Caki2 (cell line): Measurements from ENCODE around the gene MEP1A. TPM values are rescaled to one million over a fixed set of nuclear protein-coding genes. Genes with fewer than 3 reads are reported as not detected.
A peak's percentile ranks its signal among the peaks of the same experiment; 100 is the strongest.
"Not testable (repeated sequence)": the region's sequence is repeated elsewhere in the genome, so short reads cannot be mapped to it uniquely, and the experiment has no call there.

Experiments
- DNase-seq: peaks from one replicate; pipeline ENCODE4 v3.0.0-alpha.2; 2015; ENCODE audit warnings: low read depth
- in situ Hi-C: cut with HindIII; loops from 2 replicates; pipeline ENCODE4 v1.10.0; 2016; ENCODE audit warnings: low sequenced_read_pairs, low pct_unique_long_range_greater_than_20kb, mixed read lengths
- total RNA-seq: library from RNA; depleted of rRNA; stranded (reverse); fragments of >200 nt; shearing (Covaris generic); gene quantifications from 2 replicates; pipeline ENCODE4 v1.2.3, GENCODE V29; 2014; ENCODE audit warnings: low replicate concordance

Gene MEP1A
- total RNA-seq, 1 experiment from 2014 or later = not detected

- in situ Hi-C loops = no loop called here
- no peak for DNase-seq
These were observed 20.4 kb upstream of the MEP1A start for GRCh38 chr6:46772762-46773161.

- in situ Hi-C loops = no loop called here
- no peak for DNase-seq
These were observed 19.9 kb upstream of the MEP1A start for GRCh38 chr6:46773201-46773855.

DNA sequence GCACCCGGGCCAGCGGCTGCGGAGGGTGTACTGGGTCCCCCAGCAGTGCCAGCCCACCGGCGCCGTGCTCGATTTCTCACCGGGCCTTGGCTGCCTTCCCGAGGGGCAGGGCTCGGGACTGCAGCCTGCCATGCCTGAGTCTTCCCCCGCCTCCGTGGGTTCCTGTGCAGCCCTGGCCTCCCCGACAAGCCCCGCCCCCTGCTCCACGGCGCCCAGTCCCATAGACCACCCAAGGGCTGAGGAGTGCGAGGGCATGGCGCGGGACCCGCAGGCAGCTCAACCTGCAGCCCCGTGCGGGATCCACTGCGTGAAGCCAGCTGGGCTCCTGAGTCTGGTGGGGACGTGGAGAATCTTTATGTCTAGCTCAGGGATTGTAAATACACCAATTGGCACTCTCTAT is 18.5 kb upstream of the MEP1A start:
- in situ Hi-C loops = not testable (repeated sequence)

DNA sequence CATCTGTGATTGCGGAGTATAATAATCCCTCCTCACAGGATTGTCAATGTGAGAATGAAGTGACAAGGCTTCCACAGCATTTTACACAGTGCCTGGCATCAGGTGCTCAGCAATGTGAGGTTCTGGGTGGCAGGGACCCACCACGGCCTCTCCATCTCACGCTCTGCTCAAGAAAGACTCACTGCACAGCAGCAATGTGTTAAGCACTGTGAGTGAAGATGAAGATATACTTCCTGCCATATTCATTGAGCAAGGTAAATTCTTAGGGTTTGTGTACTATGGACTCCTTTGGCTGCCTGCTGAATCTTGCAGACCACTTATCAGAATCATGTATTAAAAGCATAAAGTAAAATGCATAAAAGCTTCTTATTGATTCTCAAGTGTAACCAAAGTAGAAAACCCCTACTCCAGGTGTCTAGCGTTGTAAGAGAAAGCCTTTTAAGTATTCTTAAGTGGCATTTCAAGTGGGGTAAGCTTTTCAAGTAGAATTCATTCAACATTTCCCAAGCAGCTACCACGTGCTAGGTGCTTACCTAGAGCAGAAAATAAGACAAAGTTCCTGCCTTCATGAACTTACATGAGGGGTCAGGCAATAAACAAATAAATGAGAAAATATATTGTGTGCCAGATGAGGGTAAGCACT is 17.0 kb upstream of the MEP1A start:
- in situ Hi-C loops = no loop called here
- no peak for DNase-seq

More for the DNA sequence above, 18.5 kb upstream of the MEP1A start:
- not testable (repeated sequence) for DNase-seq

DNA sequence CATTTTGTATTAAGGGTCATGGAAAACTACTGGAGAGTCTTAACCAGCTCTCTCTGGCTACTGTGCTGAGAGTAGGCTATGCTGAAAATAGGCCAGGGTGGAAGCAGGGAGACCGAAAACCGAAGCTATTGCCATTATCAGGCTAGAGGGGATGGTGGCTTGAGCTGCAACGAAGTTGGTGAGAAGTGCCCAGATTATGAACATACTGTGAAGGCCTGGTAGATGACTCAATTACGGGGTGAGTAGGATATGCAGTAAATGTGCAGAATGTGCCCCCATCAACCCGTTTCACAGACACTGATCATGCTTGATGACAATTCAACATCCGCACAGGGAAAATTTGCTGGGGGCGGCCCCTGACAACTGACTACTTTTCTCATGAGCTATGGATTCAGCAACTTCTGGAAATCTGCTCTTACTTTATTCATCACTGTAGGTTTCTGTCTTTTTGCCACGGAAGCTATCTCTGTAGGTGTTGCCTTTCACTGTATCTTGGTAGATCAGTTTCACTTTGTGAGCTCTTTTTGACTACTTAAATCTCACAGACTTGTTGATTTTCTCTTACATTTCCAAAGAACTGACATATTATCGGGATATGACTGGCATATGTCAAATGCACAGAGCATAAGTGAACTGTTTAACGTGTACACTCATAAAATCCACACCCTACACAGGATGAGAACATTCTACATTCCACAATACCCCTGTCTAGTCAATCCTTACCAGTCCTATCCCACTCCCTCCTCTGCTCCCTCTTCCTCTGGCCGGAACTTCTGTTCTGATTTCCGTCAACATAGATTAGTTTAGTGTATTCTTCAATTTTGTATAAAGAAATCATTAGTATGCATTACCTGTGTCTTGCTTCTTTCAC is 15.5 kb upstream of the MEP1A start:
- no peak for DNase-seq
- in situ Hi-C loops = no loop called here

GRCh38 chr6:46781478-46782378 is 11.5 kb upstream of the MEP1A start:
- in situ Hi-C loops = no loop called here
- DNase-seq = peak; percentile 33

- no peak for DNase-seq
- in situ Hi-C loops = no loop called here
These were observed 8.7 kb upstream of the MEP1A start for GRCh38 chr6:46784535-46784934.

GRCh38 chr6:46787871-46788540 is 5.2 kb upstream of the MEP1A start:
- in situ Hi-C loops = no loop called here
- no peak for DNase-seq

GRCh38 chr6:46788791-46789190 is 4.4 kb upstream of the MEP1A start:
- DNase-seq = no peak
- in situ Hi-C loops = no loop called here

DNA sequence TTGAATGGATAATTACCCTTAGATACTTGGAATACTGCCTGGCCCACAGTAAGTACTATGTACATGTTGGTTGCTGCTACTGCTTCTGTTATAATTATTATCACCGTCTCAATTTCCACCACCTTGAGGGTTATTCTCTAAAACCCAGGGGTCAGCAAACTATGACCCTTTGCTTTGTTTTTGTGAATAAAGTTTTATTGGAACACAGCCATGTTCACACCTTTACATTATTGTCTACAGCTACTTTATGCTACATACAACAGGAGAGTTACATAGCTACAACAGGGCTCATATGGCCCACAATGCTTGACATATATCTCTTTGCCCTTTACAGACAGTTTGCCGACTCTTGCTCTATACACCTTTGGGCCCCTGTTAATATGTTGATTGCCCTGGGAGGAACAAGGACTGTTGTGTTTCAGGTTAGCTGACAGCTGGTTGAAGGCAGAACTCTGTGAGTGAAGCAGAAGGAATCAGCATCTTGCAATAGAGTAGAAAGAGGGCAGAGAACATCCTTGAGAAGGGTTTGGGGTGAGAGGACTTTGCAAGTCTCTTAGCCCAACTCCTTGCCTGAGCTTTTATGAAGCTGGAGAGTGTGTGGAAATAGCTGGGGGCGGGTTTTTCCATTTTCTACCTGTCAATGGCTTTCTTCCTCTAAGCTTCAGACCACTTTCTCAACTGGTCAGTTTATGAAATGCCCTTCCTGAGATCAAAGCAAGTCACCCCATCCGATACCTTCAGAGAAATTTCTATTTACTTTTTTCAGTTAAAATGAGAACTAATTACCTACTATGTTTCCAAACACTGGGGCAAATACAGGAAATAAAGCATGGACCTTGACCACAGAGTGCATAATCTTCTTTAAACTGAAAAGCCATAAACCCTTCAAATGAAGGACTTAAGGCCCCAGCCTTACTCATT is 3.5 kb upstream of the MEP1A start:
- no peak for DNase-seq
- in situ Hi-C loops = no loop called here

DNA sequence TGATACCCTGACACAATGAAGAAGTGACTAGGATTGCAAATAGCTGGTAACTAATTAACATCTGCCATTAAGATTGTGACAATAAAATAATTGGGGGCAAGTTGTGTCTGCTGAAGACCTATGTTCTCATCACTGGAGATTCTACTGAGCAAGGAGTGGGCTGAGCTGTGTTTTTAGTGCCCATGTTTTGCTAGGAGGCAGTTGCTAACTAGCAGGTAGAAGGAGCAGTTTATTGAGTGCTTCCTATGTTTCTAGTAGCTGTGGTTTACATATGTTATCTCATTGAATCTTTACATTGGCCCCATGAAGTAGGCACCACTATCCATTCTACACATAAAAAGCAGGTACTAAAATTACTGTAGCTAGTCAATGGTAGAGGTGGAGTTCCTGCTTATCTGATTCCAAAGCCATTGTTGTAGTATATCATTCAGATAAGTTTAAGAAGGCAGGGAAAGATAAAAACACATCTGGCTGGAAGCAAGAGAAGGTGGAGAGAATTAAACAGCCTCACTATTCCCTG is 2.8 kb upstream of the MEP1A start:
- DNase-seq = no peak
- in situ Hi-C loops = no loop called here

DNA sequence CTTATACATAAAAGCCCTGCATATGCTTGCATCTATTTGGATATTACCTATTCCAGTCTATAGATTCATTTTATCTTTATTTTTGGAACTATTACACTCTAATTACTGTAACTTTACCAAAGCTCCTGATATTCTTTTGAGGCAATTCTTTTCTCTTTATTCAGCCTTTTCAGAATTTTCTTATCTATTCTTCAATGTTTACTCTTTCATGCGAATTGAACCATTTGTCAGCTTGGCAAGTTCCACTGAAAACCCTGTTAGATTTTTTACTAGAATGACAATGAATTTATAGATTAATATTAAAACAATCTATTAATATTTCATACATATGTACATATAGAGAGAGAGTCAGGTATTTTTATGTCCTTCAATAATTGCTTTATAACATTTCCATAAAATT is 554 bp upstream of the MEP1A start:
- DNase-seq = no peak
- in situ Hi-C loops = no loop called here

- DNase-seq = peak; percentile 3
- in situ Hi-C loops = no loop called here
These were observed 879 bp downstream of the MEP1A start for GRCh38 chr6:46794068-46794467.

GRCh38 chr6:46795816-46796215 is 2.6 kb downstream of the MEP1A start:
- in situ Hi-C loops = no loop called here
- no peak for DNase-seq

DNA sequence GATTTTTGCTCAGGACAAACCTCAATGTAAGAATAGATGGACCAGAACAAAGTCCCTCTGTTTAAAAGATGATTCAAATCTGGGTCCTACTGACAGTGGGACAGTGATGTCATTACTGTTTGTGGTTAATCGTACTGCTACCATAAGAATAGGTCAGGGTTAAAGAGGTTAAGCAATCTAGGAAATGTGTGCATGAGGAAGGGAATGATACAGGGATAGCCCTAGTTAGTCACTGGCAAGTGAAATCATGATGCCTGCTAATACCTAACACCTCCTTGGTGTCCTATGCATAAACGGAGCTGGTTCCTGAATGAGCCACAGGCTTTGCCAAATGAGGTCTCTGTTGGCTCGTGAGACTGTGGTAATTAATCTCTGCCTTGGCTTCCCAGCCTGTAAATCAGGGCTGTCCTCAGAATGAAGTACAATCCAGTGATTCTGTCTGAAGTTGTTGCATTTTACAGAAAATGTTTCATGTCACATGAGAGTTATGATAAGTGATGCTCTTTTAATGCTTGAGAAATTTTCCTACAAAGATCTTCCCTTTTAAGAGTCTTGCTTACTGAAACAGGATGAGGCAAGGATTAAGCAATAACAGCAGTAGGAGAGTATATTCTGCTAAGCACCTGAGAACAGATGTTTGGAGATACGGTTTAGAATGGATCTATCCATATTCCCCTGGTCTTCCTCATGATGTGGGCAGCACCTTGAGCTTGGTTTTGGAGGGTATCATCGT is 3.8 kb downstream of the MEP1A start:
- in situ Hi-C loops = no loop called here

GRCh38 chr6:46799657-46800056 is 6.5 kb downstream of the MEP1A start:
- no peak for DNase-seq
- in situ Hi-C loops = no loop called here

More for the DNA sequence above, 3.8 kb downstream of the MEP1A start:
- peak; percentile 4 for DNase-seq
